BE2C (cell line): Measurements from ENCODE around the gene HCN2.

Source experiments
- DNase-seq: peaks from one replicate; pipeline ENCODE4 v3.0.0-alpha.2; 2020
- H3K27me3 ChIP-seq: fragments of 250-450 bp; sonication (Bioruptor Pico); 2 replicates; pipeline ENCODE4 v1.5.1; 2020; ENCODE audit warnings: mild to moderate bottlenecking
- H3K36me3 ChIP-seq: fragments of 250-450 bp; sonication (Bioruptor Pico); 2 replicates; pipeline ENCODE4 v1.5.1; 2020; ENCODE audit warnings: mild to moderate bottlenecking
- H3K4me1 ChIP-seq: fragments of 250-450 bp; sonication (Bioruptor Pico); 2 replicates; pipeline ENCODE4 v1.5.1; 2020
- H3K4me3 ChIP-seq: 2 replicates; pipeline ENCODE4 v1.5.1; 2011; ENCODE audit warnings: low read depth, low read length
- H3K9me3 ChIP-seq: fragments of 250-450 bp; sonication (Bioruptor Pico); 2 replicates; pipeline ENCODE4 v1.5.1; 2020
- CTCF ChIP-seq: IDR thresholded peaks from 2 replicates; pipeline ENCODE4 v1.5.1; 2012; ENCODE audit warnings: mild to moderate bottlenecking, low read depth, low read length

The HCN2 gene

DNA sequence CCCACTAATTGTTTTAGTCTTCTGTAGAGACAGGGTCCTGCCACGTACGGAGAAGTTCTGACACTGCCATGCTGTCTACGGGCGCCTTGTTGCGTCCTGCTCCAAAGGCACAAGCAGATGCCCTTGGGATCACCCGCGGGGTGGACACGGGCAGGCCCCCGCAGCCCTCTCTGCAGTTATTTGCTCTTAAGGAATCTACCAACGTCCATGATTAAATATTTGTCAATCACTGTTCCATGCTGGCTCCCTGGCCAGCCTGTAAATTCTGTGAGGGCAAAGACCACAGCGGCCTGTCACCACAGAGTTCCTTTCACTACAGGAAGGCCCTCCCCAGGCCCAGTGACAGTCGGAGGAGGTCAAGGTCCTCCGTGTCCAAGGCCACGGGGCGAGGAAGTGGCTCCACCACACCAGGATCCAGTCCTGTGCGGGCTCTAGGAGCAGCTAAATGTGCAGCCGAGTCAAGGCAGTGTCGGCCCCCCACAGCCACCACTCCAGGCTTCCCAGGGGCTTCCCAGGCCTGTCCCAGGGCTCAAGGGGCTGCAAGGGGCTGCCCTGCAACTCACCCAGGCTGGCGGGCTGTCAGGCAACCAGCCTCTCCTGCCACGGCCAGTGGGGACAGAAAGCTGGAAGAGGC is 71.2 kb downstream of the HCN2 start:
- DNase-seq: no peak

DNA sequence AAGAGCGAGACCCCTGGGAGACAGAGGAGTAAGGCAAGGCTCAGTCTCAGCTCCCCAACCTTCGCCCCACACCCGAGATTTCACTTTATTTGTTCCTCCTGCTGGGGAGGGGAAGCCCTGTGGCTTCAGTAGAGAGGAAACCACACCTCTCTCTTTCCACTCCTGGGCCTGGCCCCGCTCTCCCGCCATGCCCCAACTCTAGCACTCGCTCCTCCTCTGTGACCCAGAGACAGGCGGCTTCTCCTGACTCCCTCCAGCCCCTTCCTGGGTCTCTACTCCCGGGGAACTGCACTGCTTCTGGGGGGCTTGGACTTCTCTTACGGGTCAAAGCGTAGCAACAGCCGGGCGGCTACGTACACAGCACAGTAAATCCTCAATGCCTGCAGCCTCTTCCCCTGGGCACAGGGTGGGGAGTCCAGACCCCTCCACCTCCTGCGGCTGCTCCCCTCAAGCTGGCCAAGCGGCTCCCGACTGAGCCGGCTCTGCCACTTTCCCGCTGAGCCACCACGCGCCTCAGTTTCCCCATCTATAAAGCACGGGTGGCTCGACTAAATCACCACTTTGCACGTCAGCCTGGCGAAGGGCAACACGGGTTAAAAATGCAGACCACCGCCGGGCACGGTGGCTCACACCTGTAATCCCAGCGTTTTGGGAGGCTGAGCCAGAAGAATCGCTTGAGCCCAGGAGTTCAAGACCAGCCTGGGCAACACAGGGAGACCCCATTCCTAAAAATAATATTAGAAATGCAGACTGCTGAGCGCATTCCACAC is 71.9 kb downstream of the HCN2 start:
- H3K9me3 ChIP-seq: no peaks in the 10 kb centered on the region; the same call in 1 of the 2 replicates
- TF ChIP-seq CTCF: no peak
- H3K4me1 ChIP-seq: peaks cover 3% of the 10 kb centered on the region; the same call in 1 of the 2 replicates
- H3K27me3 ChIP-seq: no peaks in the 10 kb centered on the region; the same call in 1 of the 2 replicates
- H3K36me3 ChIP-seq: peaks cover 29% of the 10 kb centered on the region
- DNase-seq: no peak
- peak overlapping the region; percentile 86 for H3K4me3 ChIP-seq

More for the DNA sequence above, 71.2 kb downstream of the HCN2 start:
- Histone ChIP-seq H3K27me3 (no peaks in the 10 kb centered on the region; the same call in 1 of the 2 replicates), H3K36me3 (peaks cover 31% of the 10 kb centered on the region), H3K9me3 (no peaks in the 10 kb centered on the region; the same call in 1 of the 2 replicates), H3K4me1 (peaks cover 3% of the 10 kb centered on the region; the same call in 1 of the 2 replicates), H3K4me3 (peak overlapping the region; percentile 86)
- no peak for TF ChIP-seq CTCF

DNA sequence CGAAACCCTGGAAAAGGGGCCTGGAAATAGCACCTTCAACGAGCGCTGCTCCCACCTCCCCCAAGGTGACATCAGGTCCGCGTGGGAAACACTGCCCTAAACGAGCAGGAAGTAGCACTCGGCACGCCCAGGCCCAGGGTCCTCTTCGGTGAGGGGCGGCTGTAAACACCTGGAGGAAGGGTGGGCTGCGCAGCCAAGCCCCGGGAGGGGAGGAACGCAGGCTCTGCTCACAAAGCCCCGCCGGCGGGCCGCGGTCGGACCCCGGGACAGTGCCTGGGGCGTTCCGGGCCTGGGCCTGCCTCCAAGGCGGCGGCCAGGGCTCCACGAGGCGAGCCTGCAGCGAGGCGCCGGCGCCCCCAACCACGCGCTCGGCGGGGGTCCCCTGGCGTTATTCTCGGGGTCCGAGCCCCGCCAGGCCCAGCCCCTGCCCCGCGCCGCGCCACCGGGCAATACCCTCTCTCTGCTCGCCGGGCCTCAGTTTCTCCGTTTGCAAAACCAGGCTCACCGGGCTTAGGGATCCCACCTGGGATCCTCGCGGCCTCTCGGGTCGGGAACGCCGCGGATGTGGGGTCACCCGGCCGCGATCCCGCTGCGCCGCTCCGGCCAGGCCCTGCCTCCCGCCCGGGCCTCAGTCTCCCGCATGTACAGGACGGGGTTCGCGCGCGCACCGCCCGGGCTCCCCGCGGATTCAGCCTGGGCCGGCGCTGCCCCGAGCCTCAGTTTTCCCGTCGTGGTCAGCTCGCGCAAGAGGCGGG is 72.7 kb downstream of the HCN2 start:
- Histone ChIP-seq H3K4me1 (peaks cover 3% of the 10 kb centered on the region; the same call in 1 of the 2 replicates), H3K36me3 (peaks cover 23% of the 10 kb centered on the region), H3K27me3 (no peaks in the 10 kb centered on the region; the same call in 1 of the 2 replicates), H3K4me3 (peak overlapping the region; percentile 86), H3K9me3 (no peaks in the 10 kb centered on the region; the same call in 1 of the 2 replicates)
- no peak for TF ChIP-seq CTCF
- DNase-seq: peak; percentile 51

GRCh38 chr19:662962-663681 is 73.4 kb downstream of the HCN2 start, which contains the start of gene RNF126:
TSS of gene RNF126 (minus strand) at chr19:663214. CDS start at chr19:663121, 93 bp downstream.
- no peak for TF ChIP-seq CTCF
- H3K4me1 ChIP-seq: peaks cover 3% of the 10 kb centered on the region; the same call in 1 of the 2 replicates
- DNase-seq: peak; percentile 93

DNA sequence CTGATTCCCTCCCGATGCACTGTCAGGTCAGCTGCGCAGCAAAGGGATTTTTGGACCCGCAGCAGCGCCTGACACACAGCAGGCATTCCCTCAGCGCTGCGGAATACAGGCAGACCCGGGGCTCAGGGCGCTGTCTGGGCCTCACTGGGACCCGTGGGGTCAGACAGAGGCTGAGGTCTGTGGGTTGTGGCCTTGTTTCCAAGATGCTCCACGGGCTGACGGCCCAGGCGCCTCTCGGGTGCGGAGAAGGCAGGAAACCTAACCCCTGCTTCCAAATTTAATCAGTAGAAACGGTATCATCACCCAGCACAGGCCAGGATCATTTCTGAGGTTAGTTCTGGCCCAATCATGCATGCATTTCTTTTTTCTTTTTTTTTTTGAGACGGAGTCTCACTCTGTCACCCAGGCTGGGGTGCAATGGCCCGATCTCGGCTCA is 74.0 kb downstream of the HCN2 start:
- DNase-seq: no peak
- peak overlapping the region; percentile 48 for H3K4me3 ChIP-seq
- H3K9me3 ChIP-seq: no peaks in the 10 kb centered on the region; the same call in 1 of the 2 replicates
- no peak for TF ChIP-seq CTCF
- peaks cover 12% of the 10 kb centered on the region for H3K36me3 ChIP-seq
- H3K4me1 ChIP-seq: peaks cover 3% of the 10 kb centered on the region; the same call in 1 of the 2 replicates
- H3K27me3 ChIP-seq: no peaks in the 10 kb centered on the region; the same call in 1 of the 2 replicates

More at GRCh38 chr19:662962-663681, 73.4 kb downstream of the HCN2 start, which contains the start of gene RNF126:
- peaks cover 18% of the 10 kb centered on the region for H3K36me3 ChIP-seq
- H3K27me3 ChIP-seq: no peaks in the 10 kb centered on the region; the same call in 1 of the 2 replicates
- H3K9me3 ChIP-seq: no peaks in the 10 kb centered on the region; the same call in 1 of the 2 replicates
- peak within 1 kb of the TSS; percentile 86 for H3K4me3 ChIP-seq
